ENCODE data around the gene SIGLEC1.

Gene SIGLEC1

GRCh38 chr20:3751675-3752385, 39.4 kb upstream of the SIGLEC1 start:
- Mint-ChIP-seq H3K27ac (no peak overlapping the region), H3K27me3 (peaks cover 31% of the 10 kb centered on the region), H3K4me3 (peak overlapping the region; percentile 60), H3K36me3 (no peaks in the 10 kb centered on the region), H3K4me1 (peaks cover 15% of the 10 kb centered on the region), H3K9me3 (no peaks in the 10 kb centered on the region)
- DNase-seq = peak; percentile 71
- CTCF ChIA-PET = interaction anchor here (0.7 to 4.1 kb wide), 10 partner anchors 9 to 189 kb away, joined by 3 to 30 read pairs (median 4); partner anchors contain the start of genes ADISSP and CENPB

- Mint-ChIP-seq H3K4me1 (peaks cover 15% of the 10 kb centered on the region), H3K36me3 (no peaks in the 10 kb centered on the region), H3K4me3 (no peak overlapping the region), H3K27ac (no peak overlapping the region), H3K9me3 (no peaks in the 10 kb centered on the region), H3K27me3 (peaks cover 34% of the 10 kb centered on the region)
- CTCF ChIA-PET = interaction anchor here (0.6 to 1.5 kb wide), 11 partner anchors 13 to 189 kb away, joined by 3 to 5 read pairs (median 4); partner anchors contain the start of gene CENPB
- no peak for DNase-seq
Measured at GRCh38 chr20:3751305-3751674, 38.9 kb upstream of the SIGLEC1 start.

- peaks cover 45% of the 10 kb centered on the region for H3K27me3 Mint-ChIP-seq
- H3K9me3 Mint-ChIP-seq = no peaks in the 10 kb centered on the region
- no peaks in the 10 kb centered on the region for H3K36me3 Mint-ChIP-seq
- no peak overlapping the region for H3K4me3 Mint-ChIP-seq
- H3K4me1 Mint-ChIP-seq = peaks cover 23% of the 10 kb centered on the region
- H3K27ac Mint-ChIP-seq = no peak overlapping the region
- CTCF ChIA-PET = interaction anchor here (0.5 to 2.7 kb wide), 9 partner anchors 8 to 186 kb away, joined by 3 to 11 read pairs (median 3); partner anchors contain the start of genes ADISSP and AP5S1
- peak; percentile 55 for DNase-seq
Measured at GRCh38 chr20:3749689-3750531, 37.5 kb upstream of the SIGLEC1 start.

GRCh38 chr20:3749087-3749688, 36.8 kb upstream of the SIGLEC1 start:
- no peak overlapping the region for H3K4me3 Mint-ChIP-seq
- H3K27me3 Mint-ChIP-seq = peaks cover 53% of the 10 kb centered on the region
- DNase-seq = no peak
- H3K36me3 Mint-ChIP-seq = no peaks in the 10 kb centered on the region
- no peak overlapping the region for H3K27ac Mint-ChIP-seq
- peaks cover 31% of the 10 kb centered on the region for H3K4me1 Mint-ChIP-seq
- H3K9me3 Mint-ChIP-seq = no peaks in the 10 kb centered on the region
- CTCF ChIA-PET = interaction anchor here (0.6 to 2.7 kb wide), 7 partner anchors 8 to 185 kb away, joined by 3 to 11 read pairs (median 3); partner anchors contain the start of gene ADISSP

- CTCF ChIA-PET = interaction anchor here (0.7 to 2.7 kb wide), 7 partner anchors 10 to 90 kb away, joined by 3 to 11 read pairs (median 3); partner anchors contain the start of genes ADISSP and AP5S1
Measured at GRCh38 chr20:3748073-3748472, 35.7 kb upstream of the SIGLEC1 start.

GRCh38 chr20:3747471-3747870, 35.1 kb upstream of the SIGLEC1 start:
- H3K27me3 Mint-ChIP-seq = peaks cover 57% of the 10 kb centered on the region
- H3K27ac Mint-ChIP-seq = no peak overlapping the region
- no peak overlapping the region for H3K4me3 Mint-ChIP-seq
- DNase-seq = no peak
- H3K4me1 Mint-ChIP-seq = peaks cover 25% of the 10 kb centered on the region
- H3K36me3 Mint-ChIP-seq = no peaks in the 10 kb centered on the region
- H3K9me3 Mint-ChIP-seq = no peaks in the 10 kb centered on the region
- CTCF ChIA-PET = interaction anchor here (0.7 to 2.7 kb wide), 6 partner anchors 10 to 89 kb away, joined by 3 to 11 read pairs (median 3); partner anchors contain the start of gene AP5S1

More at GRCh38 chr20:3748073-3748472, 35.7 kb upstream of the SIGLEC1 start:
- Mint-ChIP-seq H3K36me3 (no peaks in the 10 kb centered on the region), H3K27me3 (peaks cover 57% of the 10 kb centered on the region), H3K4me3 (no peak overlapping the region), H3K9me3 (no peaks in the 10 kb centered on the region), H3K27ac (no peak overlapping the region), H3K4me1 (peaks cover 29% of the 10 kb centered on the region)
- DNase-seq = no peak

GRCh38 chr20:3745686-3746173, 33.3 kb upstream of the SIGLEC1 start:
- no peak overlapping the region for H3K27ac Mint-ChIP-seq
- H3K4me1 Mint-ChIP-seq = peaks cover 17% of the 10 kb centered on the region
- no peak overlapping the region for H3K4me3 Mint-ChIP-seq
- CTCF ChIA-PET = interaction anchor here (0.5 to 1.1 kb wide), 2 partner anchors 9 to 451 kb away, joined by 3 to 4 read pairs; no protein-coding TSS in a partner anchor
- DNase-seq = no peak
- peaks cover 57% of the 10 kb centered on the region for H3K27me3 Mint-ChIP-seq
- H3K9me3 Mint-ChIP-seq = no peaks in the 10 kb centered on the region
- H3K36me3 Mint-ChIP-seq = no peaks in the 10 kb centered on the region

- no peaks in the 10 kb centered on the region for H3K36me3 Mint-ChIP-seq
- DNase-seq = peak; percentile 81
- H3K27ac Mint-ChIP-seq = no peak overlapping the region
- peaks cover 55% of the 10 kb centered on the region for H3K27me3 Mint-ChIP-seq
- peak overlapping the region; percentile 16 for H3K4me3 Mint-ChIP-seq
- peaks cover 17% of the 10 kb centered on the region for H3K4me1 Mint-ChIP-seq
- no peaks in the 10 kb centered on the region for H3K9me3 Mint-ChIP-seq
- CTCF ChIA-PET = interaction anchor here (0.6 to 1.1 kb wide), 2 partner anchors 9 to 788 kb away, joined by 3 read pairs; no protein-coding TSS in a partner anchor
Measured at GRCh38 chr20:3744806-3745685, 32.6 kb upstream of the SIGLEC1 start.

- H3K4me3 Mint-ChIP-seq = no peak overlapping the region
- H3K27me3 Mint-ChIP-seq = peaks cover 55% of the 10 kb centered on the region
- H3K4me1 Mint-ChIP-seq = peaks cover 17% of the 10 kb centered on the region
- no peaks in the 10 kb centered on the region for H3K9me3 Mint-ChIP-seq
- no peaks in the 10 kb centered on the region for H3K36me3 Mint-ChIP-seq
- CTCF ChIA-PET = interaction anchor here (0.6 to 1.6 kb wide), 4 partner anchors 9 to 787 kb away, joined by 3 to 4 read pairs (median 4); no protein-coding TSS in a partner anchor
- H3K27ac Mint-ChIP-seq = no peak overlapping the region
- no peak for DNase-seq
Measured at GRCh38 chr20:3744037-3744436, 31.6 kb upstream of the SIGLEC1 start.

GRCh38 chr20:3743251-3743650, 30.9 kb upstream of the SIGLEC1 start:
- Mint-ChIP-seq H3K27ac (no peak overlapping the region), H3K9me3 (no peaks in the 10 kb centered on the region), H3K36me3 (no peaks in the 10 kb centered on the region), H3K4me1 (peaks cover 17% of the 10 kb centered on the region), H3K27me3 (peaks cover 52% of the 10 kb centered on the region), H3K4me3 (no peak overlapping the region)
- no peak for DNase-seq
- CTCF ChIA-PET = interaction anchor here (1.3 to 1.6 kb wide), 2 partner anchors 9 to 27 kb away, joined by 4 read pairs; no protein-coding TSS in a partner anchor

- CTCF ChIA-PET = no interaction called here
- H3K36me3 Mint-ChIP-seq = no peaks in the 10 kb centered on the region
- no peak overlapping the region for H3K27ac Mint-ChIP-seq
- H3K9me3 Mint-ChIP-seq = no peaks in the 10 kb centered on the region
- H3K4me3 Mint-ChIP-seq = no peak overlapping the region
- peaks cover 39% of the 10 kb centered on the region for H3K27me3 Mint-ChIP-seq
- no peak for DNase-seq
- peaks cover 17% of the 10 kb centered on the region for H3K4me1 Mint-ChIP-seq
Measured at GRCh38 chr20:3741836-3742458, 29.5 kb upstream of the SIGLEC1 start.

GRCh38 chr20:3740615-3741301, 28.4 kb upstream of the SIGLEC1 start:
- Mint-ChIP-seq H3K4me1 (peaks cover 16% of the 10 kb centered on the region), H3K36me3 (no peaks in the 10 kb centered on the region), H3K27me3 (peaks cover 41% of the 10 kb centered on the region), H3K9me3 (no peaks in the 10 kb centered on the region), H3K27ac (no peak overlapping the region), H3K4me3 (no peak overlapping the region)
- CTCF ChIA-PET = no interaction called here
- no peak for DNase-seq

All from activated naive CD4-positive, alpha-beta T cell treated with anti-CD3 and anti-CD28 coated beads, Interleukin-2, amount 10 ng/mL, durations not matched to agents 7 days and 5 days (primary cell).